DOHH2 (cell line): ENCODE data around the gene C19orf25.

Source experiments
- CTCF ChIP-seq: fragments of 200-600 bp; sonication (generic); IDR thresholded peaks from one replicate; pipeline ENCODE4 v1.5.1; 2014; ENCODE audit warnings: antibody characterized with exemption, mild to moderate bottlenecking, low read depth, low read length; ENCODE audit not compliant: poor library complexity, severe bottlenecking
- EZH2phosphoT487 ChIP-seq: fragments of 200-600 bp; sonication (generic); IDR thresholded peaks from 2 replicates; pipeline ENCODE4 v1.6.1; 2017; ENCODE audit warnings: borderline replicate concordance, mild to moderate bottlenecking, antibody characterized with exemption, low read length, moderate library complexity, mixed read lengths

- TF ChIP-seq CTCF (no peak), EZH2phosphoT487 (no peak)
Measured at GRCh38 chr19:1511318-1512317, 32.6 kb upstream of the C19orf25 start.
